GM19397 (cell line): Measurements from ENCODE around the gene C1orf159.
"Not testable (repeated sequence)": the region's sequence is repeated elsewhere in the genome, so short reads cannot be mapped to it uniquely, and the experiment has no call there.

Source experiments
- ATAC-seq: cut with Tn5 transposase; IDR thresholded peaks from one replicate; pipeline ENCODE4 v1.9.1; 2021; ENCODE audit warnings: mild to moderate bottlenecking, moderate library complexity; ENCODE audit not compliant: unreplicated experiment

C1orf159 gene

DNA sequence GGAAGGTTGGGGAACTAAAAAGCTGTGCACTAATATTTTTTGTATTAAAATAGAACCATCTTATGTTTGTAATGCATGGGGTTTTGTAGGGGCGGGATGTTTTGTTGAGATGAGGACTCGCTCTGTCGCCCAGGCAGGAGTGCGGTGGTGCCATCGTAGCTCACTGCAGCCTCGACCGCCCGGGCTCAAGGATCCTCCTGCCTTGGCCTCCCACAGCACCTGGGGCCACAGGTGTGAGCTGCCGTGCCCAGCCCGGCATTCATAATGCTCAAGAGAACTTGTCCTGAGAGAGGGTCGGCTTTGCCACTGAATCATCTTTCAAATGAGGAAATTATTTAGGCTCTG, 3.0 kb upstream of the C1orf159 start:
- ATAC-seq, result no peak

DNA sequence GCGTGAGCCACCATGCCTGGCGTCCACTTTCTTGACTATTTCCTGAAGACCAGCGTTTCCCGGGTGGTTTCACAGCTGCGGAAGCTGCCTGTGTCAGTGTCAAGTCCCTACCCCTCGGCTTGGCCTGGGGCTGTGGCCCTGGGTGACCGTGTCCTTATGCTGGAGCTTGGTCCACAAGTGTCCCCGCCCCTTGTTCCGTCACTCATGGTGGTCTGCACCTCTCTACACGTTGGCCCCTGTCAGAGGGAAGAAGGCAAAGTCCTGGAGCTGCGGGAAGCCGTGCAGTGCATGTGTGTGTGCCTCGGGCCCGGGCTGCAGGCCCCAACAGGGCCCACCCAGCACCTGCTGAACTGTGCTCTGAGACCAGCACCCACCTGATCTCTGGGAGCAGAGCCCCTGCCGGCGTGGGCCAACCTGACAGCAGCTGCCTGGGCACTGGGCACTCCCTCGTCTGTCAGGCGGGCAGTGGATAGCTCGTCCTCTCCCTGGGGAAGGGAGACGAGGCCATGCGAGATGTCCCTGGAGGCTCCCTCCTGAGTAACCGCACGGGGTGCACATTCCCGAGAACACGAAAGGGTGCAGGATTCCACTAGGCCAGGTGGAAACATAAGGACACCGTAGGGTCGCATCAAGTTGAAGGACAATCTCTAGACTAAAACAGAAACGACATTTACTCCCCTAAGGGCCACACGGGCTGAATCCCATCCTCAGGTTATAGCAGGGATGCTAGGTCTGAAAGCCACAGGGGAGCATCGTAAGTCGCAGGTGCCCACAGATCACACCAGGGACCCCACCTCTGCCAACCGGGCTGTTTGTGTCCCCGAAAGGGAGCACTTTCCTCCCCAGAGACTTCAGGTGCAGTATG, 2.4 kb upstream of the C1orf159 start:
- no peak for ATAC-seq

DNA sequence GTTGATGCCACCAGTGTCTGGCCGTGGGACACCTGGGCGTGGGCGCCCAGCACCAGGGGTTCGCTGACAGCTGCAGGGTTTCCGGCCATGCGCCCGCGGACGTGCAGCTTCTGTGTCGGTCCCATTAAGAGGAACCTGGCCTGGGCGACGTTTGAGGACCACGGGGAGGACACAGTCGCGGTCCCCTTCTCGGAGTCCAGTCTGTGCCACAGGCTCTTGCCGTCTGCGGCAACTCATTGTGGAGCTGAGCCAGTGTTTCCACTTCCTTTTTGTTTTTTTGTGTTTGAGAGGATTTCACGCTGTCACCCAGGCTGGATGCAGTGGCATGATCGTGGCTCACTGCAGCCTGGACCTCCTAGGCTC, 1.6 kb upstream of the C1orf159 start:
- ATAC-seq, result no peak

DNA sequence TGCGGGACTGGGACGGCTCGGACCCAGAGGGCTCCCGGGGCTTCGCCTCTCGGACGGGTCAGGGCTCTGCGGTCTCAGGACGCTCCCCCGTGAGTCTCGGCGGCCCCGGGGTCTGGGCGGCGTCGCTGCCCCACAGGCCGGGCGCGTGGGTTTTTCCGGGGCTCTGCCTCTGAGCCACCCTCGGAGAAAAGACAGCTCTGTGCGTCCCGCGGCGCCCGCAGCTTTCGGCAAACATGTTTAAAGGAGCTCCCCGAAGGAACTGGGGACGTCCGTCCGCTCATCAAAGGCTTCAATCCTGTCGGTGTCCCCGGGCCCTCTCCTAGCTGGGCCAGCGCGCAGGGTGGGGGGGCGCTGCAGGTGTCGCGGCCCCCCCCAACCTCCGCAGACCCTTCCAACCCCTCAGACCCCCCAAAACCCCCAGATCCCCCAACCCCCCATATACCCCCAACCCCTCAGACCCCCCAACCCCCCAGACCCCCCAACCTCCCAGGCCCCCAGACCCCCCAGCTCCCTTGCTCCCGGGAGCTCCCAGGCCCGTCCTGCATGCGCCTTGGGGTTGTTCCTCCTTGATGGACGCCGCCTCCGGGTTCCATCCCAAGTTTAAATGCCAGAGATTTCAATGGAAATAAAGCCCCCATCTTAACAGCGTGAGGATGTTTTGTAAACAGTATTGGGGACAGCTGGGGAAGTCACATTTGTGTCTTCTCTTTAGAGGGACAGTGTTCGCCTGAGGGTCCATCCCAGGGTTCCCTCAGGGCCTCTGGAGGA, 996 bp upstream of the C1orf159 start:
- ATAC-seq, result no peak

DNA sequence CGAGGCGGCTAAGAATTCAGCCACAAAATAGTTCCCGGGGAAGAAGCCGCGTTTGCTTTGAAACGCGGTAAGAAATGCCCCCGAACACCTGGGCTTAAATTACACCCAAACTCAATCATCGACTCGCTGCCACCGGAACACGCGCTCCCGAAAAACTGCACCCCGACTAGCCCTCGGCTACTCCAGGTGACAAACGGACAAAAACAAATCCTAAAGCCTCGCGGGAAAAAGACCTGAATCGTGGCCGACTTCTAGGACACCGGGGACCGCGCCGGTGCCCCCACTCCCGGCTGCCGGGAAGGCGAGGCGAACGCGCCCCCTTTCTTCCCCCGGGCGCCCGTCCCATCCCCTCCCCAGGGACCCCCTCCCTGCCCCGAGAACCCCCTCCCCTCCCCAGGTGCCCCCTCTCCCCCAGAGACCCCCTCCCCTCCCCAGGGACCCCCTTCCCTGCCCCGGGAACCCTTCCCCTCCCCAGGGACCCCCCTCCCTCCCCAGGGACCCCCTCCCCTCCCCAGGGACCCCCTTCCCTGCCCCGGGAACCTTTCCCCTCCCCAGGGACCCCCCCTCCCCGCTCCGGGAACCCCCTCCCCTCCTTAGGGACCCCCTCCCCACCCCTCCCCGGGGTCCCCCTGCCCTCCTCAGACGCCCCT, 628 bp downstream of the C1orf159 start:
- no peak for ATAC-seq

DNA sequence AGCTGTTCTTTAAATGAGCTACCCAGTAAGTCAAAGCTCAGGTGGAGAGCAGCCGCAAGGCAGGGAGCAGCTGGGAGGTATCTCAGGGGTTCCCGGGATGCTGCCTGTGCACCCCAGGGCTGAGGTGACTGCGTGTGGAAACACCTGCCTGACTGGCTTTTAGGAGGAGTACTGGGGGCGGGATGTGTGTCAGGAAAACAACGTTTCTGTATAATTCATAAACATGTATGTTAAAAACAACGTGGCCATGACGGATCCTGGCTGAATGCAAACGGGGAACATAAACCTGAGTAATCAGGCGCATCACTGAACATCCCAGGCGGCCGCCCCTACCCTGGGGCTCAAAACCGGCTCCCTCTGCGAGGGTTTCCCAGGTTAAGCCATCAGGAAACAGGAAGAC, 1.5 kb downstream of the C1orf159 start:
- no peak for ATAC-seq

DNA sequence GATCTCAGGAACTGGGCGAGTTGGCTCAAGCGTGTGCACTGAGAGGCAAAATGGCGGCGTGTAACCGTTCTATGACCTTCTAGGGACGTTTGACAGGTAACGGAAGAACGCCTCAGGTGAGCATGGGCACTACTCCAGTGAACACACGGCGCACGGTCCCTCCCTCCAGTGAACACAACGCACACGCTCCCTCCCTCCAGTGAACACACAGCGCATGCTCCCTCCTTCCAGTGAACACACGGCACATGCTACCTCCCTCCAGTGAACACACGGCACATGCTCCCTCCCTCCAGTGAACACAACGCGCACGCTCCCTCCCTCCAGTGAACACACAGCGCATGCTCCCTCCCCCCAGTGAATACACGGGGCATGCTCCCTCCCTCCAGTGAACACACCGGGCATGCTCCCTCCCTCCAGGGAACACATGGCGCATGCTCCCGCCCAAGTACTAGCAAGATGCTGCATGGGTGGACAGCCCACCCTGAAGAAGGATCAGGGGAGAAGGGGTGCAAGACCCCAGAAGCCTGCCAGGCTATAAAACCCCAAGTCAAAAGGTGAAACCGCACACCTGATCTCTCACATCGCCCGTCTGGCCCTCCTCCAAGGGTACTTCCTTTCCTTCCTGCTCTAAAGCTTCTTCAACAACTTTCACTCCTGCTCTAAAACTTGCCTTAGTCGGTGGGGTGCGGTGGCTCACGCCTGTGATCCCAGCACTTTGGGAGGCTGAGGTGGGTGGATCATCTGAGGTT, 3.5 kb downstream of the C1orf159 start:
- no peak for ATAC-seq

DNA sequence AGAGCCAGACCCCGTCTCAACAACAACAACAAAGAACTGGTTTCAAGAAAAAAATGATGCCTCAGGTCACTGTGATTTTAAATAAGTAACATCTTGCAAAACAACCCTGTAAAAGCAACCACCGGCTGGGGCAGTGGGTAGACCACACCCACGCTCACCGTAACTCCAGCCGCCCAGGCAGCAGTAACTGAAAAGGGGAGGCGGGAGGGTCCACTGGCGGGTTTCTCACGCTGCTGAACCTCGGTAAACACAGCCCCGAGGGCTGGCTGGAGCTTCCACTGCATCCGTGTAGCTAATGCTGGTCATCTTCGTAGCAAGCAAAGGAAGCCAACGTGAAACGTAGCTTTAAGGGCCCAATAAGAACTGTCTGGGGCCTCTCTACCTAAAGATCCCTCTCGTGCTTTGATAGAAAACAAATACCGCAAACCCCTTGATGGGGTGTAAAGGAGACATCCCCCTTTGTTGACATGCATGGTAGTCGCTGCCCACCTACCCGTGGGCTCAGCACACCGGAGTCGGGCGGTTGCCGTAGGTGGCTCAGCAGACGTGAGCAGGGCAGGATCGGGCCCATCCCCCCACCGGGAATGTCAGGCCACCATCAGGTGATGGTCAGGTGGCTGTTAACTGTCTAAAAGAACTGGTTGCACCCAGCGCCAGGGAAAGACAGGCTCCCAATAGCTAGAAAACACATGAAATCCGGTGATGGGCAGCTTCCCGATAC, 4.2 kb downstream of the C1orf159 start:
- ATAC-seq, result no peak

DNA sequence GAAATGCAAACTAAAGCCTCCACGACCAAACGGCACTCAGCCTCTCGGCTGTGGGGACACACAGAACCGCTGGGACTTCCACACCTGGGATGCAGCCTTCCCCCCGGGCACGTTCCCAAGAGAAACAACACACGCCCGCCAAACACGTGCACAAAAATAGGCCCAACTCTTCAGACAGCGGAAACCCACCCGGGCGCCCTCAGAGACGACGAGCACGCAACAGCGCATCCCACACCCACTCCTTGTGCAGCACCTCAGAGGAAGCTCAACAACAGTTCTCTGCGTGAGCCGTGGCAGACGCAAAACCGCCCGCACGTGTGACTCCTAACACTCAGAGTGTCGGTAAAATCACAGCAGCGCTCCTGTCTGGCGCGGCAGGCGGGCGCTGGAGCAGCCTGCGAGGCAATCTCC, 5.3 kb downstream of the C1orf159 start:
- ATAC-seq, result no peak

DNA sequence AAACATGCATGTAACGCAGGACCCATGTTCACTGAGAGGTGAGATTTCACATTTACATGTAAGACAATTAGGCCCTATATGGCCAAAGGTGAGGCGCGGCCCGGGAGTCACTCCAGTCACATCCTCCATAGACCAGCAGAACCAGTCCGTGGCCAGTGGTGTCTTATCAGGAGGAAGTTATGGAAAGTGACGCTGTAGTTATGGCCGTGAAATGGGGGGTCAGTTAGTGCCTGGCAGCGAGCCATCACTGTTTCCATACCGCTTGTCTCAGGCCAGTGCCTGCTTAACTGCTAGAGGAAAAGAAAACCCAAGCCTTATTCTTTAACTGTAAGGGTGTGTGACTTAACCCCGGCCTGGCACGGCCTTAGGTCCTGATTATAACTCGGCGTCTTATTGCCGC, 6.1 kb downstream of the C1orf159 start:
- no peak for ATAC-seq

DNA sequence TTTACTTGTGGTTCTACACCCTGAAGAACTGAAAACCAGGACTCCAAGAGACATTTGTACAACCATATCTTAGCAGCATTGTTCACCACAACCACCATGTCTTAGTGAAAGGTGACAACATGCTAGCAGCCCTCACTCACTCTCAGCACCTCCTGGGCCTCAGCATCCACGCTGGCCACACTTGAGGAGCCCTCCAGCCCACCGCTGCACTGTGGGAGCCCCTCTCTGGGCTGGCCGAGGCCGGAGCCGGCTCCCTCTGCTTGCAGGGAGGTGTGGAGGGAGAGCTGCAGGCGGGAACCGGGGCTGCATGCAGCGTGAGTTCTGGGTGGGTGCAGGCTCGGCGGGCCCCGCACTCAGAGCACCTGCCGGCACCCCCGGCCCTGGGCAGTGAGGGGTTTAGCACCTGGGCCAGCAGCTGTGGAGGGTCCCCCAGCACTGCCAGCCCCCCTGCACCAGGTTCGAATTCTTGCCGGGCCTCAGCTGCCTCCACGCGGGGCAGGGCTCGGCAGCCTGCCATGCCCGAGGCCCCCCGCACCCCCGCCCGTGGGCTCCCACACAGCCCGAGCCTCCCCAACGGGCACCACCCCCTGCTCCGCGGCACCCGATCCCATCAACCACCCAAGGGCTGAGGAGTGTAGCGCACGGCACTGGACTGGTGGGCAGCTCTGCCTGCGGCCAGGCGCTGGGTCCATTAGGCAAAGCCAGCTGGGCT, 9.2 kb downstream of the C1orf159 start:
- ATAC-seq, result no peak

DNA sequence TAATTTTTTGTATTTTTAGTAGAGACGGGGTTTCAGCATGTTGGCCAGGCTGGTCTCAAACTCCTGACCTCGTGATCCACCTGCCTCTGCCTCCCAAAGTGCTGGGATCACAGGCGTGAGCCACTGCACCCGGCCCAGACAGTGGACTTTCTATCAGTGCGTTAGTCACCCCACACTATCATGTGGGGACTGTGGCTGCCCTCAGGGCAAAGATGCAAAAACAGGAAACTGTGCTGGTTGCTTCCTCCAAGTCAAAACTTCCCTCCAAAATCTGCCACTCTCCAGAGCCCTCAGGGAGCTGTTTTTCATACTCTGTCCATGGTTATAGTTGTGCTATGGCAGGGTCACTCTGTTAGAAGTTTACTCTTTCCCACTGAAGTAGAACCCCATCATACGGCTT, 11.7 kb downstream of the C1orf159 start:
- ATAC-seq, result not testable (repeated sequence)

DNA sequence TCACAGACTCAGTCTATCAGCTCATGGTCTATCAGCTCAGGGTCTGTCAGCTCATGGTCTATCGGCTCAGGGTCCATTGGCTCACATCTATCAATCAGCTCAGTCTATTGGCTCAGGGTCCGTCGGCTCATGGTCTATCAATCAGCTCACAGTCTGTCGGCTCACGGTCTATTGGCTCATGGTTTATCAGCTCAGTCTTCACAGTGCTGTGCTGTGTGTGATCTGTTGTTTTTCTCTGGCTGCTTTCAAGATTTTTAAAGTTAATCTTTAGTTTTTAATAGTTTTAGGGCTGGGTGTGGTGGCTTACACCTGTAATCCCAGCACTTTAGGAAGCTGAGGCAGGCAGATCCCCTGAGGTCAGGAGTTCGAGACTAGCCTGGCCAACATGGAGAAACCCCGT, 14.4 kb downstream of the C1orf159 start:
- ATAC-seq, result no peak

DNA sequence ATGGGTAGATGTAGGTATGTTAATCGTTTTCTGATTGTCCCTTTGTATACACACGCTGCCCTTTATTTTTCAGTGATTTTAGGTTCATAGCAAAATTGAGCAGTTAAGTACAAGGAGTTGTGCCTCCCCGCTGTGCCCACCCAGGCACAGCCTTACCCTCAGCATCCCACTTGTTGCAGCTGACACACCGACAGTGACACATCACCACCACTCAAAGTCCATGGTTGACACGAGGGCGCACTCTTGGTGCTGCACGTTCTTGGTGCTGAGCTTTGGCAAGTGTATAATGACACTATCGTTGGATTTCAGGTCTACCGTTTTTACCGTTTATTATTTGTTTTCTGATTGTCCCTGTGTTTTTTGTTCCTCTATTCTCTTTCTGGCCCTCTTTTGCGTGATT, 15.6 kb downstream of the C1orf159 start:
- no peak for ATAC-seq

DNA sequence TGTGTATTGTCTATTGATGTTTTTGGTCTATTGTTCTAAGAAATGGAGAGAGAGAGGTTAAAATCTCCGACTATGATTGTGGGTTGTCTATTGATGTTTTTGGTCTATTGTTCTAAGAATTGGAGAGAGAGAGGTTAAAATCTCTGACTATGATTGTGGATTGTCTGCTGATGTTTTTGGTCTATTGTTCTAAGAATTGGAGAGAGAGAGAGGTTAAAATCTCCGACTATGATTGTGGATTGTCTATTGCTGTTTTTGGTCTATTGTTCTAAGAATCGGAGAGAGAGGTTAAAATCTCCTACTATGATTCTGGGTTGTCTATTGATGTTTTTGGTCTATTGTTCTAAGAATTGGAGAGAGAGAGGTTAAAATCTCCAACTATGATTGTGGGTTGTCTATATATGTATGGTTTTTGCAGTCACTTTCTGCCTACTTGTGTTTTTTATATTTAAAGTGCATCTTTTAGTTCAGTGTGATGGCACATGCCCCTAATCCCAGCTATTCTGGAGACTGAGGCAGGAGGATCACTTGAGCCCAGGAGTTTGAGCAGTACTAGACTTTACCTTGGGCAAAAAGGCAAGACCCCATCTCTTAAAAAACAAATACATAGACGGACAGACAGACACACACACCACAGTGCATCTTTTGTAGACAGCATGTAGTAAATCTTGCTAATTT, 16.2 kb downstream of the C1orf159 start:
- no peak for ATAC-seq

DNA sequence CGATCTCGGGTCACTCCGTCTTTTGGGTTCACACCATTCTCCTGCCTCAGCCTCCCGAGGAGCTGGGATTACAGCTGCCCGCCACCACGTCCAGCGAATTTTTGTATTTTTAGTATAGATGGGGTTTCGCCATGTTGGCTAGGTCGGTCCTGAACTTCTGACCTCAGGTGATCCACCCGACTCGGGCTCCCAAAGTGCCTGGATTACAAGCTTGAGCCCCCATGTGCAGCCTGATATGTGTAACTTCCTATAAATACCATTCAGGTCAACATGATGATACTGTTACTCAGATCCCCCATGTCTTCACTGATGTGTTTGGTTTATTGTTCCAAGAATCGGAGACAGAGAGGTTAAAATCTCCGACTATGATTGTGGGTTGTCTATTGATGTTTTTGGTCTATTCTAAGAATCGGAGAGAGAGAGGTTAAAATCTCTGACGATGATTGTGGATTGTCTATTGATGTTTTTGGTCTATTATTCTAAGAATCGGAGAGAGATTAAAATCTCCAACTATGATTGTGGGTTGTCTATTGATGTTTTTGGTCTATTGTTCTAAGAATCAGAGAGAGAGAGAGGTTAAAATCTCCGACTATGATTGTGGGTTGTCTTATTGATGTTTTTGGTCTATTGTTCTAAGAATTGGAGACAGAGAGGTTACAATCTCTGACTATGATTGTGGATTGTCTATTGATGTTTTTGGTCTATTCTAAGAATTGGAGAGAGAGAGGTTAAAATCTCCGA, 17.0 kb downstream of the C1orf159 start:
- no peak for ATAC-seq

DNA sequence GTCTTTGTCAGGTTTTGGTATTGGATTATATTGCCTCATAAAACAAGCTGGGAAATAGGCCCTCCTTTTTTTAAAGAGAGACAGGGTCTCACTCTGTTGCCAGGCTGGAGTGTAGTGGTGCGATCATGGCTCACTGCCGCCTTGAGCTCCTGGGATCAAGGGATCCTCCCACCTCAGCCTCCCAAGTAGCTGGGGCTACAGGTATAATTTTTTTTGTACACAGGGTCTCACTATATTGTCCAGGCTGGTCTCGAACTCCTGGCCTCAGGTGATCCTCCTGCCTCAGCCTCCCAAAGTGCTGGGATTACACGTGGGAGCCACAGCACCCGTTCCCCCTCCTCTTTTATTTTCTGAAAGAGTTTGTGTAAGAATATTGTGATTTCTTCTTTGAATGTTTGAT, 19.8 kb downstream of the C1orf159 start:
- ATAC-seq, result not testable (repeated sequence)

DNA sequence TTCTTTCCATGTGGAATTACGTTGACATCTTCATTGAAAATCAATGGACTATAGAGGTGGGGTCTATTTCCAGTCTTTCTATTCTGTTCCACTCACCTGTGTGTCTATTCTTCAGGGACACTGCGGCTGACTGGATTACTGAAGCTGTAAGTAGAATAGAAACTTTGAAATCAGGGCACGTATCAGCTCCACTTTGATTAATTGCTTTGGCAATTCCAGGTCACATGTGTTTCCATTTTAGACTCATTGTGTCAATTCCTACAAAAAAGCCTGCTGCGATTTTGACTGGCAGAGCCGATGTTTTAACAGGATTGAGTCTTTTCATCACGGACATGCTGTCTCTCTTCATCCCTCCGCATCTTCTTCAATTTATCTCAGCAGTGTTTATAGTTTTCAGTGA, 20.9 kb downstream of the C1orf159 start:
- no peak for ATAC-seq

DNA sequence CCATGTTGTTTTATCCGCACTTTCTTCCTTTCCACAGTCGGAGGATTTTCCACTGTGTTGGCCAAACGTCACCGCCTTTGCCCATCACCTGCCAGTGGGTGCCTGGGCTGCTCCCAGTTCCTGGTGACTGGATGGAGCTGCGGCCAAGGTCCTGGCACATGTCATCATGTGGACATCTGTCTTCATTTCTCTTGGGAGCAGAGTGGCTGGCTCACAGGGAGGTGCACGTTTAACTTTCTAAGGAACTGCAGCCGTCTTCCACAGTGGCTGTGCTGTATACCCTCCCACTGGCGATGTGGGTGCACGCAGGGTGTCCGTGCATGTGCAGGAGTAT, 22.3 kb downstream of the C1orf159 start:
- no peak for ATAC-seq
